GM18951 (cell line): ENCODE data around the gene TSSK3.

Source experiments
- POLR2A ChIP-seq: IDR thresholded peaks from 4 replicates; pipeline ENCODE4 v1.6.1; 2011; ENCODE audit warnings: mild to moderate bottlenecking; ENCODE audit not compliant: insufficient read length, insufficient read depth; ENCODE audit errors: extremely low read depth
- in situ Hi-C: fragments of 300-500 bp; cut with MboI; formaldehyde crosslinking; loops from one replicate; pipeline ENCODE4 v1.12.0; 2022; ENCODE audit warnings: low sequenced_read_pairs, mixed read lengths, inconsistent platforms; ENCODE audit not compliant: unreplicated experiment

The TSSK3 gene

GRCh38 chr1:32411261-32411660 lies 48.9 kb downstream of the TSSK3 start:
- in situ Hi-C loops, result no loop called here
- TF ChIP-seq POLR2A, result no peak

DNA sequence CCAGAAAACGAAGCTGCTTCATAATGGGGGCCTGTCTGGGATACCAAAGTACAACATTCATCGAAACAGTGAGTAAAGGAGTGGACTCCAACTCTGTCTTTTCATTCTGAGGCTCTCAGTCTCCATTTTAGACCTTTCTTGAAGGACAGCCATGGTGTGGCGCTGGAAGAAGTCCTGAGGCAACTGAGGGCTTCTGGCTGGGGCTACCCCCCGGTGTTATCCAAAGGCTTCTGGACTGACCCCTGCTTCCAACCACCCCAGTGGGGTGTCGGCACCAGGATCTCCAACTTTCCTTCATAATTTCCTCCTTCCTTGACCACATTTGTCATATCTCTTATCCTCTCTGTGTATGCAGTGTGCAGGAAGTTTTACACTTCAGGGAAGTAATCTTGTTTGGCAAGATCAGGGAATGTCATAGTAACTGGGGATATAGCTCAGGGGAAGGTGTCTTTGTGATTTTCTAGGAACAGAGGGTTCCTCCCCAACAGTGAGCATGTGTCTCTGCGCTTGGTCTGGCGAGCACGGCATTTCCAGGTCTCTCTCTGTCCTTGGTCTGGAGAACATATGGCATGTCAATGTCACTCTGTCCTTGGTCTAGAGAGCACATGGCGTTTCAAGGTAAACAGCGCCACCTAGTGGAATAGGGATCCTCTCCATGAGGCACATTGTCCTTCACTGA lies 51.3 kb downstream of the TSSK3 start:
- in situ Hi-C loops, result no loop called here
- TF ChIP-seq POLR2A, result no peak
